ENCODE results near the gene AFAP1L1.

Gene AFAP1L1

DNA sequence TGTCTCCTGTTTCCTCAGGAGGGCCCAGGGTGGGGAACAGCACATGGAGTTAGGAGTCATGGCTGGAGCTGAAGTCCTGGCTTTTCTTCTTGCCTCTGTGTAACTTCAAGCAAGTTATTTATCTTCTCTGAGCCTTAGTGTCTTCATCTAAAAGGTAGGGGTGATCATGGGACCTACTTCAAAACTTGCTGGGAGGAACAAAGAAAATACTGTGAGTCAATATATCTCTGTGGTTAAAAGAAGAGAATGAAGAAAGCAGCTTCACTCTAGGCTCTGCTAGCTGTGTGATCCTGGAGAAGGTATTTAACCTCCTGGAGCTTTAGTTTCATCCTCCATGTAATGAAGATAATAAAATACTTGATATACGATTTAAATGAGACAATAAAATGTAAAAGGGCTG is 26.5 kb downstream of the AFAP1L1 start:
- no peak for TF ChIP-seq CTCF (IDR thresholded peaks at IDR 0.05)
- Histone ChIP-seq H3K9me3 (no peaks in the 10 kb centered on the region), H3K27ac (no peak overlapping the region), H3K27me3 (peaks cover 0 to 3% of the 10 kb centered on the region in 2 donors), H3K4me3 (no peak overlapping the region), H3K36me3 (peaks cover 0 to 6% (median 0%) of the 10 kb centered on the region in 3 donors), H3K4me1 (no peaks in the 10 kb centered on the region)
- no peak for DNase-seq
- intact Hi-C loops (cut with DNase I; ENCODE audit: low total_unique reads), result no loop called here

DNA sequence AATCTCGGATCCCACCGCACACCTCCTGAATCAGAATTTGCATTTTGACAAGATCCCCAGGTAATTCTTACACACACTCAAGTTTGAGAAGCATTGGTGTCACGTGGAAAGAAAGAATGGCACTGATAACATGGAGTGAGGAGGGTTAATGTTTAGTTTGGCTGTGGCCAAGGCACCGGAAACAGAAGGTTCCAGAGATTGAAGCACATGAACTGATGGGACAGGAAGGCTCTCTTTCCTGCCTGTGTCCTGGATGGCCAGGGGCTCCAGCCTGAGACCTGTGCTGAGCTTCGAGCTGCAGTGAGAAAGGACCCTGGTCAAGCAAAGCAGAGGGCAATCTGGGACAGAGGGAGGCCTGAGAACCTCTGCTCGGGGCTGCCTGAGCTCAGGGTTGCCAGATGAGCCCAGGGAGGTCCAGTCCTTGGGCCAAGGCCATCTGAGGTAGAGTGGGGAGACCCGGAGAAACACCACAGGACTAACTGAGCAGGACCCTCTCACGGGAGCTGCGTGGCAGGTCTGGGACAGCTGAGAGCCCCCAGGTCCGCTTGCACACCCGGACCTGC is 27.3 kb downstream of the AFAP1L1 start:
- Histone ChIP-seq H3K27me3 (peaks cover 0 to 3% of the 10 kb centered on the region in 2 donors), H3K4me3 (no peak overlapping the region), H3K9me3 (no peaks in the 10 kb centered on the region), H3K36me3 (peaks cover 0 to 6% (median 0%) of the 10 kb centered on the region in 3 donors), H3K27ac (no peak overlapping the region), H3K4me1 (no peaks in the 10 kb centered on the region)
- DNase-seq, result no peak
- no peak for TF ChIP-seq CTCF (IDR thresholded peaks at IDR 0.05)
- intact Hi-C loops (cut with DNase I; ENCODE audit: low total_unique reads), result no loop called here

DNA sequence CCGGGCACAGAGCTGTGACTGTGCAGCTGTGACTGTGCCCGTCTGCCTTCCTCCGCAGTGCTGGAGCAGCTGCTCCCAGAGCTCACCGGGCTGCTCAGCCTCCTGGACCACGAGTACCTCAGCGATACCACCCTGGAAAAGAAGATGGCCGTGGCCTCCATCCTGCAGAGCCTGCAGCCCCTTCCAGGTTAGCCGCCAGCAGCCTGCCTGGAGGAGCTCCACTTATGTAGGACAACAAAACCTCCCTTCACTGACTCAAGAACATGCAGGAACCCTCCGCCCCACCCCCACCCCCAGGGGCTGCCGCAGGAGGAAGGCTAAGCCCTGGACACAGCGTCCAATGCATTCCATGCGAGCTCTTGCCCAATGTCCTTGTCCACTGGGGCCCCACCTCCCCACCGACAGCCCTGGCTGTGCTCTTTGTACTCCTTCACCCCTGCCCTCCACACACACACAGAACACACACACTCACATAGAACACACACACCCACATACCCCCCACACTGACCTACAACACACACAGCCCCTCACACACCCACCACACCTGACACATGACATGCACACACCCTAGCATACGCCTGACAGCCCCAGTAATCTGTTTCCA is 27.9 kb downstream of the AFAP1L1 start:
- Histone ChIP-seq H3K36me3 (peaks cover 0 to 6% (median 0%) of the 10 kb centered on the region in 3 donors), H3K4me3 (no peak overlapping the region), H3K27ac (no peak overlapping the region), H3K9me3 (no peaks in the 10 kb centered on the region), H3K4me1 (no peaks in the 10 kb centered on the region), H3K27me3 (peaks cover 0 to 3% of the 10 kb centered on the region in 2 donors)
- intact Hi-C loops (cut with DNase I; ENCODE audit: low total_unique reads), result no loop called here
- TF ChIP-seq CTCF (IDR thresholded peaks at IDR 0.05), result no peak
- DNase-seq, result no peak

DNA sequence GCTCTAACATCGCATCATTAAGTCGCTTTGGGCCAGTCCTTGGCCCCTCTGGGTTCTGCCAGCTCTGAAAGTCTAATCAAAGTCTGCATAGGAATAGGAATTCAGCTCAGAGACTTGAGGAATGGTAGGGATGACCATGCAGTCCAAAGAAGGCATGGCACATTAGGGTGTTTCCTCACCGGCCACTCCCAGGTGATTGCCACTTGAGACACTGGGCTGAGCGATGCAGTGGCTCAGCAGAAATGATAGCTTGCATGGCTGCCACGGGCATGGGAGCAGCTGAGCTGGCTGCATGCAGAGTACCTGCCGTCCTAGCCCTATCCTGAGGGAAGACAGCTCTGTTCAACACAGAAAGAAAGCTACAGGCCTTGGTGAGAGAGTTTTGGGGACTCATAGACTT is 28.8 kb downstream of the AFAP1L1 start:
- Histone ChIP-seq H3K9me3 (no peaks in the 10 kb centered on the region), H3K4me3 (no peak overlapping the region), H3K27me3 (peaks cover 0 to 3% of the 10 kb centered on the region in 2 donors), H3K36me3 (peaks cover 0 to 6% (median 0%) of the 10 kb centered on the region in 3 donors), H3K27ac (no peak overlapping the region), H3K4me1 (no peaks in the 10 kb centered on the region)
- intact Hi-C loops (cut with DNase I; ENCODE audit: low total_unique reads), result no loop called here
- TF ChIP-seq CTCF (IDR thresholded peaks at IDR 0.05), result no peak
- no peak for DNase-seq

- no peak overlapping the region for H3K4me3 ChIP-seq
- intact Hi-C loops (cut with DNase I; ENCODE audit: low total_unique reads), result no loop called here
- H3K4me1 ChIP-seq, result no peaks in the 10 kb centered on the region
- TF ChIP-seq CTCF (IDR thresholded peaks at IDR 0.05), result no peak
- H3K27me3 ChIP-seq, result peaks cover 0 to 3% of the 10 kb centered on the region in 2 donors
- H3K36me3 ChIP-seq, result peaks cover 0 to 6% (median 0%) of the 10 kb centered on the region in 3 donors
- no peaks in the 10 kb centered on the region for H3K9me3 ChIP-seq
- DNase-seq, result no peak
- H3K27ac ChIP-seq, result no peak overlapping the region
These were observed 29.5 kb downstream of the AFAP1L1 start for GRCh38 chr5:149301049-149301743.

Measured in tibial artery (tissue), 4 donors.